AG04450 (cell line): ENCODE measurements around the gene ZNF507. TPM values are rescaled to one million over a fixed set of nuclear protein-coding genes. Genes with fewer than 3 reads are reported as not detected.

Experiments
- CTCF ChIA-PET: fragments of 300-600, 350-600 bp; formaldehyde crosslinking; extraction: SDS; loops from one replicate; lab custom pipeline; 2022; ENCODE audit warnings: antibody characterized with exemption, inconsistent platforms; lab: Charles Lee
- POLR2A ChIA-PET: fragments of 350-600 bp; formaldehyde crosslinking; extraction: SDS; loops from one replicate; lab custom pipeline; 2021; ENCODE audit warnings: antibody characterized with exemption, inconsistent platforms; lab: Yijun Ruan, JAX
- DNase-seq: peaks from one replicate; pipeline ENCODE4 v3.0.0-alpha.2; 2011; ENCODE audit warnings: low read depth, low spot score
- H3K27ac ChIP-seq: one replicate; pipeline ENCODE4 v1.5.1; 2012; ENCODE audit warnings: low read depth, low read length, control low read depth
- H3K27me3 ChIP-seq: one replicate; pipeline ENCODE4 v1.6.0; 2012; ENCODE audit warnings: low read length; ENCODE audit not compliant: control insufficient read depth, insufficient read depth
- H3K4me3 ChIP-seq: 2 replicates; pipeline ENCODE4 v1.5.1; 2011; ENCODE audit warnings: mild to moderate bottlenecking, low read depth, low read length, control low read depth
- H3K9me3 ChIP-seq: 2 replicates; pipeline ENCODE4 v1.5.1; 2012; ENCODE audit warnings: low read length; ENCODE audit not compliant: control insufficient read depth, insufficient read depth
- polyA plus RNA-seq: library from polyadenylated mRNA; depleted of rRNA; stranded (reverse); fragments of >200 nt; gene quantifications from 2 replicates; pipeline ENCODE4 v1.2.3, GENCODE V29; 2011
- TF ChIP-seq, protein P1 (sequence below): IDR thresholded peaks from 2 replicates; pipeline ENCODE4 v1.5.1; 2011; ENCODE audit warnings: low read depth, low read length, control low read depth, inconsistent platforms

Gene ZNF507
- polyA plus RNA-seq, 1 experiment: 20.3 TPM

DNA sequence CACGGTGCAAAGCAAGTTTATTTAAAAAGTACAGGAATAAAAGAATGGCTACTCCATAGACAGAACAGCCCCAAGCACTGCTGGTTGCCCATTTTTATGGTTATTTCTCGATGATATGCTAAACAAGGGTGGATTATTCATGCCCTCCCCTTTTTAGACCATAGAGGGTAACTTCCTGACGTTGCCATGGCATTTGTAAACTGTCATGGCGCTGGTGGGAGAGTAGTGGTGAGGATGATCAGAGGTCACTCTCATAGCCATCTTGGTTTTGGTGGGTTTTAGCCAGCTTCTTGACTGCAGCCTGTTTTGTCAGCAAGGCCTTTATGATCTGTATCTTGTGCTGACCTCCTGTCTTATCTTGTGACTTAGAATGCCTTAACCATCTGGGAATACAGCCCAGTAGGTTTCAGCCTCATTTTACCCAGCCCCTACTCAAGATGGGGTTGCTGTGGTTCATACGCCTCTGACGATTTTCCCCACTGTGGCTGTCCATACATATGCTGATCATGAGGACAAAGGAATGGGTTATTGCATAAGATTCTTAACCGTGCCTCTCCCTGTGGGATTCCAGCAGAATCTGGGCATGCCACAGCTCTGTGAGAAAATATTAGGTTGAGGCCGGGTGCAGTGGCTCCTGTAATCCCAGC is 36.9 kb upstream of the ZNF507 start:
- H3K27me3 ChIP-seq: peaks cover 10% of the 10 kb centered on the region
- H3K4me3 ChIP-seq: no peak overlapping the region
- no peak overlapping the region for H3K27ac ChIP-seq
- CTCF ChIA-PET: no interaction called here
- TF ChIP-seq, protein P1, sequence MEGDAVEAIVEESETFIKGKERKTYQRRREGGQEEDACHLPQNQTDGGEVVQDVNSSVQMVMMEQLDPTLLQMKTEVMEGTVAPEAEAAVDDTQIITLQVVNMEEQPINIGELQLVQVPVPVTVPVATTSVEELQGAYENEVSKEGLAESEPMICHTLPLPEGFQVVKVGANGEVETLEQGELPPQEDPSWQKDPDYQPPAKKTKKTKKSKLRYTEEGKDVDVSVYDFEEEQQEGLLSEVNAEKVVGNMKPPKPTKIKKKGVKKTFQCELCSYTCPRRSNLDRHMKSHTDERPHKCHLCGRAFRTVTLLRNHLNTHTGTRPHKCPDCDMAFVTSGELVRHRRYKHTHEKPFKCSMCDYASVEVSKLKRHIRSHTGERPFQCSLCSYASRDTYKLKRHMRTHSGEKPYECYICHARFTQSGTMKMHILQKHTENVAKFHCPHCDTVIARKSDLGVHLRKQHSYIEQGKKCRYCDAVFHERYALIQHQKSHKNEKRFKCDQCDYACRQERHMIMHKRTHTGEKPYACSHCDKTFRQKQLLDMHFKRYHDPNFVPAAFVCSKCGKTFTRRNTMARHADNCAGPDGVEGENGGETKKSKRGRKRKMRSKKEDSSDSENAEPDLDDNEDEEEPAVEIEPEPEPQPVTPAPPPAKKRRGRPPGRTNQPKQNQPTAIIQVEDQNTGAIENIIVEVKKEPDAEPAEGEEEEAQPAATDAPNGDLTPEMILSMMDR: no peak
- DNase-seq: no peak
- POLR2A ChIA-PET: no interaction called here
- no peaks in the 10 kb centered on the region; the same call in 1 of the 2 replicates for H3K9me3 ChIP-seq

DNA sequence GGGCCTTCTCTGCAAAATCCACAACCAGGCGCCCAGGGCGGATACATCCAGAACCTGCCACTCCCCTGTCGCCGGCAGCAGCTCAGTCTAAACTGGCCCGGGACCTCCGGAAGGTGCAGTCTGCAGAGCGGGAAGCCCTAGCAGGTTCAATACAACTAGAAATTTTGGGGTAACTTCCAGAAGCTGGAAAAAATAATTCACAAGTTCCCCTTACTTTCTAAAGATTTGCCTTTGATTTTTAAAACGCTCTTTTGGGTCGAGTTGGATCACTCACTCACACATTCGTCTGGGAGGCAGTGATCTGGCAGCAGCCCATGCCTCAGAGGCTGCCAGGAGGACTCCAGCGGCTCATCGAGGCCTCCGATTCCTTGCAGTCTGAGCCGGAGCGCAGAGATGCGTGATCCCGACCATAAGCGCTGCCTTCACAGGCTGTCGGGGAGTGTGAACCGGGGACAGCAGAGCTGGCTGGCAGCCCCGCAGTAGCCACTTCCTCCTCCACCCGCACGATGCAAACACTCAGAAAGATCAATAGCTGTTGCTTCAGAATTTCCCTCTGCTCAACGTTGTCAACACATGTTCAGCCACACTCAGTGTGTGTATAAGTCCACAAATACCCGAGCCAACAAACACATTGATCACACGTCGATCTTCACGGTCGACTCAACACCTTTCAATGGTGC is 35.6 kb upstream of the ZNF507 start:
- no peaks in the 10 kb centered on the region; the same call in 1 of the 2 replicates for H3K9me3 ChIP-seq
- H3K27ac ChIP-seq: no peak overlapping the region
- TF ChIP-seq, protein P1: no peak
- no peak for DNase-seq
- POLR2A ChIA-PET: no interaction called here
- CTCF ChIA-PET: no interaction called here
- H3K27me3 ChIP-seq: peaks cover 10% of the 10 kb centered on the region
- no peak overlapping the region for H3K4me3 ChIP-seq

DNA sequence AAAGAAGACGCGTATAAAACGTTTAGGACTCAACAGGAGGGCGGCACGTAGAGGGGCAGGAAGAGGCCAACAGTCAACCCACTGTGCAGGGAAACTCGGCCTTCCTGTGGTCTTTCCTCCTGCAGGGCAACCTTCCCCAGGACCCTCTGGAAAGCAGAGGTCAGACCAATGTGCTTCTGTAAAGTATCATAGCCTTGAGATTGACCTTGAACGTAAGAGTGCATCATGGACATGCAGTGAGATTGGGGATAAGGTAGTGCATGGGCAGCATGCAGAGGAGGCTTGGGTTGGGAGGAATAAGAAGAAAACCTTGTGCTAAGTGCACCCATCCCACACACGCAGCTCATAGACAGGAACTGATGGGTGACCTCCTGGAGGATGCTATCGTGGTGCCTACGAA is 34.0 kb upstream of the ZNF507 start:
- H3K4me3 ChIP-seq: no peak overlapping the region
- POLR2A ChIA-PET: no interaction called here
- H3K27me3 ChIP-seq: peaks cover 10% of the 10 kb centered on the region
- no peak overlapping the region for H3K27ac ChIP-seq
- TF ChIP-seq, protein P1: no peak
- no peak for DNase-seq
- no peaks in the 10 kb centered on the region; the same call in 1 of the 2 replicates for H3K9me3 ChIP-seq
- CTCF ChIA-PET: no interaction called here

DNA sequence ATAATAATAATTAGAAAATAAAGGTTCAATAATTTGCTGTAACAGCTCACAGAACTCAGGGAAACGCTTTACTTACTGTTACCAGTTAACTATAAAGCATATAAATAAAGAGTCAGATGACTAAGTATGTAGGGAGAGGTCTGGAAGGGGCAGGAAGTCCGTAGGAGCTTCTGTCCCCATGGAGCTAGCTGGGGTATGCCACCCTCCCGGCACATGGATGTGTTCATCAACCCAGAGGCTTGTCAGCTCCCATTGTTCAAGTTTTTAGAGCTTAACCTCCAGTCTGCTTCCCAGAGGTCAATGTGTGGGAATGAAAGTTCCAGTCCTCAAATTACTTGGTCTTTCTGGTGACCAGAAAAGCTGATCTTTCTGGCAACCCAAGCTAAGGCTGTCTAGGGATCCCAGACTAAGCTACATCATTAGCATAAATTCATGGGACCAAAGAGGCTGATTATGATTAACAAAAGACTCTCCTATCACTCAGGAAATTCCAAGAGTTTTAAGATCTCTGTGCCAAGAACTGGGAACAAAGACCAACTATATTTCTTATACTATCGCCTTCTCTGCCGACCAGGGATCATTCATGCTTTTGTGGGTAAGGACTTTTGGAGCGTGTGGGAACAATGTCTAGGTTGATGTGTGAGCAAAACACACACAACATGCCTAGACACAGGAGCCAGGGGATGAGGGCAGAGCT is 31.7 kb upstream of the ZNF507 start:
- CTCF ChIA-PET: interaction anchor here (0.6 kb wide), 1 partner anchor 1609 kb away, joined by 5 read pairs; no protein-coding TSS in a partner anchor
- TF ChIP-seq, protein P1: no peak
- POLR2A ChIA-PET: no interaction called here

More for the DNA sequence above, 31.7 kb upstream of the ZNF507 start:
- H3K9me3 ChIP-seq: no peaks in the 10 kb centered on the region; the same call in 1 of the 2 replicates
- no peak overlapping the region for H3K4me3 ChIP-seq
- no peak overlapping the region for H3K27ac ChIP-seq
- no peak for DNase-seq
- H3K27me3 ChIP-seq: peaks cover 12% of the 10 kb centered on the region
